ENCODE data around the gene MANF. TPM values are rescaled to one million over a fixed set of nuclear protein-coding genes. Genes with fewer than 3 reads are reported as not detected.

Gene MANF
- total and polyA plus RNA-seq, 7 donors, result 12.6 to 42.4 (median 18.3) TPM

GRCh38 chr3:51389423-51390183 lies 4.5 kb downstream of the MANF start:
- TF ChIP-seq CTCF (IDR thresholded peaks at IDR 0.05), result peak; percentile 62
- Histone ChIP-seq H3K4me1 (peaks cover 49% of the 10 kb centered on the region), H3K36me3 (ENCODE audit: insufficient read depth in 1 of 2, low read depth in 1 of 2) (peaks cover 3 to 41% of the 10 kb centered on the region in 2 donors), H3K9me3 (no peaks in the 10 kb centered on the region), H3K27me3 (ENCODE audit: insufficient read depth in 3 of 3, low read length in 2 of 3) (no peaks in the 10 kb centered on the region), H3K4me3 (peak overlapping the region; percentile 15), H3K27ac (no peak overlapping the region)
- 48 to 67% (median 66%) methylated on average over 6 of the region's 6 CpGs for WGBS, 3 donors
- DNase-seq (peak; percentile 46 to 65), ATAC-seq (no peak)
- intact Hi-C loops (cut with DNase I), result loop anchor here (5.0 to 10.0 kb wide), 6 partner anchors 283 to 817 kb away; partner anchors contain the start of genes MAPKAPK3 (in 2 of the 2), TEX264 (in 2 of the 2) and CISH (in 1 of the 2)

GRCh38 chr3:51390246-51391074 lies 5.4 kb downstream of the MANF start:
- 38 to 42% (median 39%) methylated on average over 27 to 29 of the region's 29 CpGs for WGBS, 3 donors
- peaks cover 52% of the 10 kb centered on the region for H3K4me1 ChIP-seq
- ATAC-seq, result peak in 1 of 4 donors; percentile 4
- H3K27ac ChIP-seq, result peak overlapping the region; percentile 90
- peak overlapping the region; percentile 88 for H3K4me3 ChIP-seq
- no peak for TF ChIP-seq CTCF (IDR thresholded peaks at IDR 0.05)
- DNase-seq, result no peak
- H3K27me3 ChIP-seq (ENCODE audit: insufficient read depth in 3 of 3, low read length in 2 of 3), result no peaks in the 10 kb centered on the region
- H3K9me3 ChIP-seq, result no peaks in the 10 kb centered on the region
- intact Hi-C loops (cut with DNase I), result loop anchor here (5.0 to 10.0 kb wide), 4 partner anchors 284 to 818 kb away; partner anchors contain the start of genes MAPKAPK3 (in 1 of the 2) and TEX264 (in 1 of the 2)
- peaks cover 3 to 49% of the 10 kb centered on the region in 2 donors for H3K36me3 ChIP-seq (ENCODE audit: insufficient read depth in 1 of 2, low read depth in 1 of 2)

GRCh38 chr3:51391075-51391565 lies 6.0 kb downstream of the MANF start, which contains the start of gene RBM15B:
TSS of gene RBM15B (plus strand) at chr3:51391285. CDS start at chr3:51391400, 115 bp downstream.
- Histone ChIP-seq H3K4me3 (peak within 1 kb of the TSS; percentile 88), H3K9me3 (no peaks in the 10 kb centered on the region), H3K4me1 (peaks cover 50% of the 10 kb centered on the region), H3K27ac (peak within 1 kb of the TSS; percentile 90), H3K27me3 (ENCODE audit: insufficient read depth in 3 of 3, low read length in 2 of 3) (no peaks in the 10 kb centered on the region), H3K36me3 (ENCODE audit: insufficient read depth in 1 of 2, low read depth in 1 of 2) (peaks cover 3 to 56% of the 10 kb centered on the region in 2 donors)
- 0 to 1% (median 1%) methylated on average over 57 to 83 of the region's 83 CpGs for WGBS, 3 donors
- TF ChIP-seq CTCF (IDR thresholded peaks at IDR 0.05), result peak; percentile 94
- peak; percentile 99 for DNase-seq
- intact Hi-C loops (cut with DNase I), result loop anchor here (5.0 to 10.0 kb wide), 4 partner anchors 284 to 819 kb away; partner anchors contain the start of genes MAPKAPK3 (in 1 of the 2) and TEX264 (in 1 of the 2)
- ATAC-seq, result peak; percentile 94 to 96 (median 96)

GRCh38 chr3:51391566-51392354 lies 6.7 kb downstream of the MANF start:
- peak; percentile 39 to 65 for DNase-seq

More at GRCh38 chr3:51391566-51392354, 6.7 kb downstream of the MANF start:
- H3K27ac ChIP-seq, result peak overlapping the region; percentile 90
- 6% methylated on average over 65 to 115 of the region's 115 CpGs for WGBS, 3 donors
- H3K27me3 ChIP-seq (ENCODE audit: insufficient read depth in 3 of 3, low read length in 2 of 3), result no peaks in the 10 kb centered on the region
- no peaks in the 10 kb centered on the region for H3K9me3 ChIP-seq
- peaks cover 3 to 62% of the 10 kb centered on the region in 2 donors for H3K36me3 ChIP-seq (ENCODE audit: insufficient read depth in 1 of 2, low read depth in 1 of 2)
- ATAC-seq, result peak in 1 of 4 donors; percentile 2
- H3K4me1 ChIP-seq, result peaks cover 50% of the 10 kb centered on the region
- H3K4me3 ChIP-seq, result peak overlapping the region; percentile 88
- TF ChIP-seq CTCF (IDR thresholded peaks at IDR 0.05), result no peak
- intact Hi-C loops (cut with DNase I), result loop anchor here (5.0 to 10.0 kb wide), 4 partner anchors 283 to 819 kb away; partner anchors contain the start of genes MAPKAPK3 (in 1 of the 2) and TEX264 (in 1 of the 2)

Data from psoas muscle (tissue), 8 donors.